Measurements from ENCODE around the gene GTF3C5.
"Not testable (repeated sequence)": the region's sequence is repeated elsewhere in the genome, so short reads cannot be mapped to it uniquely, and the experiment has no call there.

GTF3C5 gene

DNA sequence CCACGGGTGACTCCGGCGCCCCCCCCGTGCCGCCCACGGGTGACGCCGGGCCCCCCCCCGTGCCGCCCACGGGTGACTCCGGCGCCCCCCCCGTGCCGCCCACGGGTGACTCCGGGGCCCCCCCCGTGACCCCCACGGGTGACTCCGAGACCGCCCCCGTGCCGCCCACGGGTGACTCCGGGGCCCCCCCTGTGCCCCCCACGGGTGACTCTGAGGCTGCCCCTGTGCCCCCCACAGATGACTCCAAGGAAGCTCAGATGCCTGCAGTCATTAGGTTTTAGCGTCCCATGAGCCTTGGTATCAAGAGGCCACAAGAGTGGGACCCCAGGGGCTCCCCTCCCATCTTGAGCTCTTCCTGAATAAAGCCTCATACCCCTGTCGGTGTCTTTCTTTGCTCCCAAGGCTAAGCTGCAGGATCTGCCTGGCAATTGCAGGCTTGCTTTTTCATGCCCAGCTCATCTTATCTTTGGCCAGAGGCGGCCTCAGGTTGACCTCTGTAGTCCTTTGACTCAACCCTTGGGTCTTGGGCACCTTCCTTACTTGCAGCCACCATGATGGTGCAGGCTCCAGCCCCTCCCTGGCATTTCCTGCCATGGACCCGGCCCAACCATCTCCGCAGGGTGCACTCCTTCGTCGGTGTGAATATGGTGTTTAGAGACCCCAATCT is 40.8 kb downstream of the GTF3C5 start:
- H3K4me2 ChIP-seq (ENCODE audit: low read depth, low read length, poor library complexity, severe bottlenecking) = no peak overlapping the region
- H3K36me3 ChIP-seq (ENCODE audit: insufficient read depth, low read length) = no peaks in the 10 kb centered on the region
- no peaks in the 10 kb centered on the region for H3K9me2 ChIP-seq (replicated peaks; ENCODE audit: low read depth, low read length)
- no peaks in the 10 kb centered on the region for H4K20me1 ChIP-seq (ENCODE audit: insufficient read depth, low read length, poor library complexity, severe bottlenecking)
- H3K4me3 ChIP-seq (ENCODE audit: low read length, poor library complexity, severe bottlenecking) = no peak overlapping the region
- no peak for TF ChIP-seq EZH2phosphoT487 (IDR thresholded peaks at IDR 0.05; ENCODE audit: borderline replicate concordance)
- TF ChIP-seq, protein P1, sequence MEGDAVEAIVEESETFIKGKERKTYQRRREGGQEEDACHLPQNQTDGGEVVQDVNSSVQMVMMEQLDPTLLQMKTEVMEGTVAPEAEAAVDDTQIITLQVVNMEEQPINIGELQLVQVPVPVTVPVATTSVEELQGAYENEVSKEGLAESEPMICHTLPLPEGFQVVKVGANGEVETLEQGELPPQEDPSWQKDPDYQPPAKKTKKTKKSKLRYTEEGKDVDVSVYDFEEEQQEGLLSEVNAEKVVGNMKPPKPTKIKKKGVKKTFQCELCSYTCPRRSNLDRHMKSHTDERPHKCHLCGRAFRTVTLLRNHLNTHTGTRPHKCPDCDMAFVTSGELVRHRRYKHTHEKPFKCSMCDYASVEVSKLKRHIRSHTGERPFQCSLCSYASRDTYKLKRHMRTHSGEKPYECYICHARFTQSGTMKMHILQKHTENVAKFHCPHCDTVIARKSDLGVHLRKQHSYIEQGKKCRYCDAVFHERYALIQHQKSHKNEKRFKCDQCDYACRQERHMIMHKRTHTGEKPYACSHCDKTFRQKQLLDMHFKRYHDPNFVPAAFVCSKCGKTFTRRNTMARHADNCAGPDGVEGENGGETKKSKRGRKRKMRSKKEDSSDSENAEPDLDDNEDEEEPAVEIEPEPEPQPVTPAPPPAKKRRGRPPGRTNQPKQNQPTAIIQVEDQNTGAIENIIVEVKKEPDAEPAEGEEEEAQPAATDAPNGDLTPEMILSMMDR (conservative IDR thresholded peaks at IDR 0.05; ENCODE audit: low read length) = no peak
- H3K4me1 ChIP-seq (ENCODE audit: insufficient read depth, low read length, poor library complexity, severe bottlenecking) = peaks cover 2% of the 10 kb centered on the region
- no peaks in the 10 kb centered on the region for H3F3A ChIP-seq (ENCODE audit: low read depth)
- no peaks in the 10 kb centered on the region for H3K27me3 ChIP-seq (ENCODE audit: insufficient read depth, low read length, poor library complexity, severe bottlenecking)
- no peaks in the 10 kb centered on the region for H3K79me2 ChIP-seq (ENCODE audit: insufficient read depth, low read length)
- H3K9me3 ChIP-seq (ENCODE audit: insufficient read depth, low read depth, low read length) = no peaks in the 10 kb centered on the region
- no peak overlapping the region for H3K9ac ChIP-seq (ENCODE audit: low read depth, low read length, poor library complexity, severe bottlenecking)
- H2AFZ ChIP-seq (ENCODE audit: low read length) = no peak overlapping the region

DNA sequence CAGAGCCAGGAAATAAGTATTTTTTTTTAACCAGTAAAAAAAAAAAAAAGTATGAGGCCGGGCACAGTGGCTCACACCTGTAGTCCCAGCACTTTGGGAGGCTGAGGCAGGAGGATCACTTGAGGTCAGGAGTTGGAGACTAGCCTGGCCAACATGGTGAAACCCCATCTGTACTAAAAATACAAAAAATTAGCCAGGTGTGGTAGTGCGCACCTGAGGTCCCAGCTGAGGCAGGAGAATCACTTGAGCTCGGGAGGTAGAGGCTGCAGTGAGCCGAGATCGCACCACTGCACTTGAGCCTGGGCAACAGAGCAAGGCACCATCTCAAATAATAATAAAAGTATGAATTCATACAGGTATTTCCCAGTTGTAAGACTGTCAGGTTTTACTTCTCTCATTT is 41.4 kb downstream of the GTF3C5 start:
- not testable (repeated sequence) for H3F3A ChIP-seq (ENCODE audit: low read depth); H3K4me3 ChIP-seq (ENCODE audit: low read length, poor library complexity, severe bottlenecking); H3K9me2 ChIP-seq (replicated peaks; ENCODE audit: low read depth, low read length); H2AFZ ChIP-seq (ENCODE audit: low read length); H3K9ac ChIP-seq (ENCODE audit: low read depth, low read length, poor library complexity, severe bottlenecking); H3K27me3 ChIP-seq (ENCODE audit: insufficient read depth, low read length, poor library complexity, severe bottlenecking); H3K9me3 ChIP-seq (ENCODE audit: insufficient read depth, low read depth, low read length); H3K4me2 ChIP-seq (ENCODE audit: low read depth, low read length, poor library complexity, severe bottlenecking); H3K4me1 ChIP-seq (ENCODE audit: insufficient read depth, low read length, poor library complexity, severe bottlenecking); H4K20me1 ChIP-seq (ENCODE audit: insufficient read depth, low read length, poor library complexity, severe bottlenecking); H3K79me2 ChIP-seq (ENCODE audit: insufficient read depth, low read length); H3K36me3 ChIP-seq (ENCODE audit: insufficient read depth, low read length)

DNA sequence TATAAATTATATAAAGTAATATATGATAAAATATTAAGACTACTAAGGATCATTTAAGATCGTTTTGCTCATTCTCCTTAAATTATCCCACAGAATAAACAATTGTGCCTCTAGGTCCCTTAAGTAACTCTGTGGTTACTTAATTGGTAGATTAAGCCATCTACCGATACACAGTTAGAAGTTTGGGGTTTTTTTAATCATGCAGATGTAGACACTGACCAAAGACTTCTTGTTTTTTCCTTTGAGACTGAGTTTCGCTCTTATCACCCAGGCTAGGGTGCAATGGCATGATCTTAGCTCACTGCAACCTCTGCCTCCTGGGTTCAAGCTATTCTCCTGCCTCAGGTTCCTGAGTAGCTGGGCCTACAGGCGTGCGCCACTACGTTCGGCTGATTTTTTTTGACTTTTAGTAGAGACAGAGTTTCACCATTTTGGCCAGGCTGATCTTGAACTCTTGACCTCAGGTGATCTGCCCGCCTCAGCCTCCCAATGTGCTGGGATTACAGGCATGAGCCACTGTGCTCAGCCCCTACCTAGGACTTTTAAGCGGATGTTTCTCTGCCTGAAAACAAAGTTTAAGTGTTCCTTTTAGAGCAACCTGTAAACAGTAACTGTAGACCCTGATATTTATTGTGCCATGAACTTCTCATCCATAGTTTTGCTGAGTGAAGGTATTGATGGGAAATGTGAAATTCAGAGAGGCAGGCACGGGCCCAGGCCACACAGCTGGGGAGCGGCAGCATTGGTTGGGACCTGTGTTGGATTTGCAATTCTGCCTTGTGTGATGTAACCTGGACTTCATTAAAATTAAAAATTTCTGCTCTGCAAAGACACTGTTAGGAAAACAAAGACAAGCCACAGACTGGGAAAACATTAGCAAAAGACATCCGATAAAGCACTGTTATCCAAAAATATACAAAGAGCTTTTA is 42.6 kb downstream of the GTF3C5 start:
- Histone ChIP-seq H3K9me3 (ENCODE audit: insufficient read depth, low read depth, low read length) (no peaks in the 10 kb centered on the region), H3K27me3 (ENCODE audit: insufficient read depth, low read length, poor library complexity, severe bottlenecking) (no peaks in the 10 kb centered on the region), H3K4me3 (ENCODE audit: low read length, poor library complexity, severe bottlenecking) (no peak overlapping the region), H3K36me3 (ENCODE audit: insufficient read depth, low read length) (no peaks in the 10 kb centered on the region), H2AFZ (ENCODE audit: low read length) (no peak overlapping the region), H3K9me2 (replicated peaks; ENCODE audit: low read depth, low read length) (no peaks in the 10 kb centered on the region), H3K79me2 (ENCODE audit: insufficient read depth, low read length) (no peaks in the 10 kb centered on the region), H3K4me2 (ENCODE audit: low read depth, low read length, poor library complexity, severe bottlenecking) (no peak overlapping the region), H4K20me1 (ENCODE audit: insufficient read depth, low read length, poor library complexity, severe bottlenecking) (no peaks in the 10 kb centered on the region), H3K9ac (ENCODE audit: low read depth, low read length, poor library complexity, severe bottlenecking) (no peak overlapping the region), H3F3A (ENCODE audit: low read depth) (no peaks in the 10 kb centered on the region), H3K4me1 (ENCODE audit: insufficient read depth, low read length, poor library complexity, severe bottlenecking) (peaks cover 3% of the 10 kb centered on the region)
- TF ChIP-seq EZH2phosphoT487 (IDR thresholded peaks at IDR 0.05; ENCODE audit: borderline replicate concordance) = no peak
- TF ChIP-seq, protein P1 (conservative IDR thresholded peaks at IDR 0.05; ENCODE audit: low read length) = no peak

Measured in Loucy (cell line).